Measurements from ENCODE around the gene PTGER3.

The PTGER3 gene

GRCh38 chr1:71038942-71039341, 8.7 kb downstream of the PTGER3 start:
- Mint-ChIP-seq H3K4me3 (no peak overlapping the region), H3K9me3 (no peaks in the 10 kb centered on the region), H3K27me3 (ENCODE audit: low read depth) (peaks cover 21% of the 10 kb centered on the region), H3K4me1 (ENCODE audit: low read depth) (no peaks in the 10 kb centered on the region), H3K36me3 (ENCODE audit: low read depth) (no peaks in the 10 kb centered on the region), H3K27ac (no peak overlapping the region)

GRCh38 chr1:71037829-71038620, 9.6 kb downstream of the PTGER3 start:
- no peaks in the 10 kb centered on the region for H3K36me3 Mint-ChIP-seq (ENCODE audit: low read depth)
- H3K4me3 Mint-ChIP-seq: no peak overlapping the region
- no peak overlapping the region for H3K27ac Mint-ChIP-seq
- no peaks in the 10 kb centered on the region for H3K4me1 Mint-ChIP-seq (ENCODE audit: low read depth)
- peaks cover 21% of the 10 kb centered on the region for H3K27me3 Mint-ChIP-seq (ENCODE audit: low read depth)
- H3K9me3 Mint-ChIP-seq: no peaks in the 10 kb centered on the region

DNA sequence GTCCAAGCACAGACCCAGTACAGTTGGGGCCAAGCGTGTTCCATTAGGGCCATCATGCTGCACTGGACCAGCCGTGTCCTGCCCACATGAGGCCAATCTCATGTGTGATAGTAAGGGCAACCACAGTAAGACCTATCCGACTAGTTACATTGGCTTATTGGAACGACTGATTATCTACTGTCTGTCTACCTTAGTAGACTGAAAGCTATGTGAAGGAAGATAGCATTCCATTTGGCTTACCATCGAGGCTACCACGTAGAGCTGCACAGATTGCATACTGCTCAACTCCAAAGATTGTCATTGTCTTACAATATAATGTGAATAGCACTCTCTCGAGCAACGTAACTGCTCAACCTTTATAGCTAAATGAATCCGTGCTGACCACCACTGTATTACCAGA, 10.6 kb downstream of the PTGER3 start:
- Mint-ChIP-seq H3K27ac (no peak overlapping the region), H3K4me1 (ENCODE audit: low read depth) (no peaks in the 10 kb centered on the region), H3K4me3 (no peak overlapping the region), H3K27me3 (ENCODE audit: low read depth) (peaks cover 21% of the 10 kb centered on the region), H3K9me3 (no peaks in the 10 kb centered on the region), H3K36me3 (ENCODE audit: low read depth) (no peaks in the 10 kb centered on the region)

DNA sequence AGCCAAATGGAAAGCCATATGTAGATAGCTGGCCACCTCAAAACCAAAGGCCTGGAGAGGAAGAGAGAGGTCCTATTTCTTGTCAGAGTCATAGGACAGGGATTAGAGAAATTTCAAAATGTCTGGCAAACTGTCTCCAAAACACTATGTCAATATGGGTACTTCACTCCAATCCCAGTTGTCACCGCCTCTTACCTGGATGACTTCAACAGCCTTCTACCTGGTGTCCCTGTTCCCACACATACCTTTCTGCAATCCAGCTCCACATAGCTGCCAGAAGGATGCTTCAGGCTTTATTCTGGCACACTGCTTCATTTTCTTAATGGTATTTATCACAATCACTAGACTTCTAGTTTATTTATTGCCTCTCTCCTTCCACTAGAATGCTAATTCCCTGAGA, 14.5 kb downstream of the PTGER3 start:
- Mint-ChIP-seq H3K36me3 (ENCODE audit: low read depth) (no peaks in the 10 kb centered on the region), H3K27ac (no peak overlapping the region), H3K9me3 (no peaks in the 10 kb centered on the region), H3K4me3 (no peak overlapping the region), H3K27me3 (ENCODE audit: low read depth) (peaks cover 12% of the 10 kb centered on the region), H3K4me1 (ENCODE audit: low read depth) (peaks cover 2% of the 10 kb centered on the region)

- no peak overlapping the region for H3K27ac Mint-ChIP-seq
- H3K27me3 Mint-ChIP-seq (ENCODE audit: low read depth): peaks cover 12% of the 10 kb centered on the region
These were observed 16.2 kb downstream of the PTGER3 start for GRCh38 chr1:71031426-71031825.

GRCh38 chr1:71030026-71030425, 17.6 kb downstream of the PTGER3 start:
- peaks cover 2% of the 10 kb centered on the region for H3K4me1 Mint-ChIP-seq (ENCODE audit: low read depth)
- H3K27ac Mint-ChIP-seq: no peak overlapping the region
- peaks cover 3% of the 10 kb centered on the region for H3K27me3 Mint-ChIP-seq (ENCODE audit: low read depth)
- H3K4me3 Mint-ChIP-seq: no peak overlapping the region
- H3K36me3 Mint-ChIP-seq (ENCODE audit: low read depth): no peaks in the 10 kb centered on the region
- no peaks in the 10 kb centered on the region for H3K9me3 Mint-ChIP-seq

More at GRCh38 chr1:71031426-71031825, 16.2 kb downstream of the PTGER3 start:
- no peak overlapping the region for H3K4me3 Mint-ChIP-seq
- no peaks in the 10 kb centered on the region for H3K9me3 Mint-ChIP-seq
- peaks cover 2% of the 10 kb centered on the region for H3K4me1 Mint-ChIP-seq (ENCODE audit: low read depth)
- no peaks in the 10 kb centered on the region for H3K36me3 Mint-ChIP-seq (ENCODE audit: low read depth)

DNA sequence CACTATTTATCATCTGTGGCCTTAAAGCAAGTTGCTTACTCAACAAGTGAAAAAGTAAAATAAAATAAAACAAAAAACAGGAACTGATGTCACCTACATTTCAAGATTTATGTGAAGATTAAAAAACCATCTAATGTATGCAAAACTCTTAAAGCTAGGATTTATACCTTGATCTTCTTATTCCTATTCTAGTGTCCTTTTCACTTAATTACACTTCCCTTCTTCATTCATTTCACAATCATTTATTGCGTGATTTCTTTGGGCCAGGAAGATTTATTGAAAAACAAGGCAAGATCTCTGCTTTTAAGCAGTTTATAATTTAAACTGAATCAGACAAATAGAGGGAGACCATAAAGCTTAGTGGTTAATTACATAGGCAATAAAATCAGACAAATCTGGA, 18.6 kb downstream of the PTGER3 start:
- no peaks in the 10 kb centered on the region for H3K9me3 Mint-ChIP-seq
- H3K36me3 Mint-ChIP-seq (ENCODE audit: low read depth): no peaks in the 10 kb centered on the region
- H3K4me3 Mint-ChIP-seq: no peak overlapping the region
- peaks cover 3% of the 10 kb centered on the region for H3K27me3 Mint-ChIP-seq (ENCODE audit: low read depth)
- H3K27ac Mint-ChIP-seq: no peak overlapping the region
- peaks cover 2% of the 10 kb centered on the region for H3K4me1 Mint-ChIP-seq (ENCODE audit: low read depth)

DNA sequence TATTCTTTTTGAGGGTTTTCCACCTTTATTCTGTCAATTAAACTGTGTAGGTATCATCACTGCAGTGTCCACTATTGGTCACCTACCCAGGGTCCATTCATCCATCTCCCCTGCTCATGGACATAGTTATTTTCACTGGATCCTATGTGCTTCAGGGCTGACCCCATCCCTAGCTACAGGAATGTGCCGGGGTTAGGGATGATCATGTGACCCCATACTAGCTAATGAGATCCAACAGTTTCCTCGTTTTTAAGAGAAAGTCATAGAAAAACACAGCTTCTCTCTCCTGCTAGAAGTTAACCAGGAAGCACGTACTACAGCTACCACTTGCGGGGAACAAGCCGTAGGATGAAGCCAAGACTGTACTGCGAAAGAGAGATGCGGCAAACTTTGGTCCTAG, 19.6 kb downstream of the PTGER3 start:
- peaks cover 3% of the 10 kb centered on the region for H3K27me3 Mint-ChIP-seq (ENCODE audit: low read depth)
- H3K9me3 Mint-ChIP-seq: no peaks in the 10 kb centered on the region
- H3K27ac Mint-ChIP-seq: no peak overlapping the region
- H3K4me1 Mint-ChIP-seq (ENCODE audit: low read depth): peaks cover 2% of the 10 kb centered on the region
- H3K36me3 Mint-ChIP-seq (ENCODE audit: low read depth): no peaks in the 10 kb centered on the region
- no peak overlapping the region for H3K4me3 Mint-ChIP-seq

- H3K36me3 Mint-ChIP-seq (ENCODE audit: low read depth): no peaks in the 10 kb centered on the region
- H3K27ac Mint-ChIP-seq: no peak overlapping the region
- H3K9me3 Mint-ChIP-seq: no peaks in the 10 kb centered on the region
- H3K4me3 Mint-ChIP-seq: no peak overlapping the region
- H3K4me1 Mint-ChIP-seq (ENCODE audit: low read depth): peaks cover 2% of the 10 kb centered on the region
- peaks cover 1% of the 10 kb centered on the region for H3K27me3 Mint-ChIP-seq (ENCODE audit: low read depth)
These were observed 21.5 kb downstream of the PTGER3 start for GRCh38 chr1:71026093-71026492.

GRCh38 chr1:71023515-71023914, 24.1 kb downstream of the PTGER3 start:
- no peaks in the 10 kb centered on the region for H3K9me3 Mint-ChIP-seq
- no peaks in the 10 kb centered on the region for H3K36me3 Mint-ChIP-seq (ENCODE audit: low read depth)
- no peaks in the 10 kb centered on the region for H3K4me1 Mint-ChIP-seq (ENCODE audit: low read depth)
- H3K4me3 Mint-ChIP-seq: no peak overlapping the region
- no peak overlapping the region for H3K27ac Mint-ChIP-seq
- no peaks in the 10 kb centered on the region for H3K27me3 Mint-ChIP-seq (ENCODE audit: low read depth)

GRCh38 chr1:71019233-71019969, 28.2 kb downstream of the PTGER3 start:
- Mint-ChIP-seq H3K36me3 (ENCODE audit: low read depth) (no peaks in the 10 kb centered on the region), H3K4me1 (ENCODE audit: low read depth) (no peaks in the 10 kb centered on the region), H3K27me3 (ENCODE audit: low read depth) (no peaks in the 10 kb centered on the region), H3K4me3 (no peak overlapping the region), H3K9me3 (no peaks in the 10 kb centered on the region), H3K27ac (no peak overlapping the region)

DNA sequence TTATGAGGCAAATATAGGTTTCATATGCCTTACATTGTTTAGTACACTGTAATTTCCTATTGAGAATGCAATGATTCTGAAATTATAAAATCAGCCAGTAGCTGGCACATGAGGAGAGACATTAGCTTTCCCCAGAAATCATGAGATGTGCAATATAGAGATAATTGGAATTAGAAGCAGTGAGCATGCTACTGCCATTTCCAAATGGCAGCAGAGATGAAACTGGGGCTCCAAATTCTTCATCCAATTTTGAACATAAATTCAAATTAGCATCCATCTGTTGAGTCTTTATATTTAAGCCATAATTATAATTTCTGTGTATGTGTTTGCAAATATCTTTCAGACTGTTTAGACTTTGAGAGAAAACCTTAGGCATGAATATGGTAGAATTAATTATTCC, 28.8 kb downstream of the PTGER3 start:
- Mint-ChIP-seq H3K4me3 (no peak overlapping the region), H3K9me3 (no peaks in the 10 kb centered on the region), H3K4me1 (ENCODE audit: low read depth) (no peaks in the 10 kb centered on the region), H3K27me3 (ENCODE audit: low read depth) (no peaks in the 10 kb centered on the region), H3K27ac (no peak overlapping the region), H3K36me3 (ENCODE audit: low read depth) (no peaks in the 10 kb centered on the region)

GRCh38 chr1:71015745-71016144, 31.9 kb downstream of the PTGER3 start:
- Mint-ChIP-seq H3K27ac (no peak overlapping the region), H3K36me3 (ENCODE audit: low read depth) (no peaks in the 10 kb centered on the region), H3K4me3 (no peak overlapping the region), H3K4me1 (ENCODE audit: low read depth) (no peaks in the 10 kb centered on the region), H3K9me3 (no peaks in the 10 kb centered on the region), H3K27me3 (ENCODE audit: low read depth) (no peaks in the 10 kb centered on the region)

DNA sequence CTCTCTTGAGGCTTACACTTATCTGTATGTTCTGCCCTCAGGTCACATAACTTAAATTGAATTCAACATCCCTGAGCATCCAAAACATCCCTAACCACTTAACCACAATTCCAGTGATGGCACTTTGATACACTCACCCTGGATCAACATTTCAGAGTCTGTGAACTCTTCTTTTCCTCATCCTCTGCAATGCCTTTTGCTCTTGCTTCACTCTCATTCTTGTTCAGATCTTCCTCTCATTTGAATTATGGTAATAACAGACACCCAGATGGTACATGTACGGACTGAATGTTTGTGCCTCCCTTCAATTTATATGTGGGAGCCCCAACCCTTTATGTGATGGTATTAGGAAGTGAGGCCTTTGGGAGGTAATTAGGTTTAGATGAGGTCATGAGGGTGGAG, 33.4 kb downstream of the PTGER3 start:
- Mint-ChIP-seq H3K9me3 (no peaks in the 10 kb centered on the region), H3K4me1 (ENCODE audit: low read depth) (no peaks in the 10 kb centered on the region), H3K4me3 (no peak overlapping the region), H3K36me3 (ENCODE audit: low read depth) (no peaks in the 10 kb centered on the region), H3K27ac (no peak overlapping the region), H3K27me3 (ENCODE audit: low read depth) (peaks cover 4% of the 10 kb centered on the region)
